Activated T-cell treated with anti-CD3 and anti-CD28 coated beads, Interleukin-2, amount 50 U/mL, for 4 hours (primary cell): ENCODE data around the gene CLDN6. TPM values are rescaled to one million over a fixed set of nuclear protein-coding genes. Genes with fewer than 3 reads are reported as not detected.

ENCODE experiments used
- ATAC-seq, 2 donors: fragments of 200-7000 bp; cut with Tn5 transposase; one replicate each; pipeline ENCODE4 v1.10.0; 2021
- DNase-seq: peaks from one replicate; pipeline ENCODE4 v3.0.0-alpha.2; 2020
- H3K27me3 Mint-ChIP-seq: one replicate; pipeline ENCODE4 v1.8.0; 2021; ENCODE audit warnings: low read depth, mixed read lengths
- H3K36me3 Mint-ChIP-seq: one replicate; pipeline ENCODE4 v1.8.0; 2022; ENCODE audit warnings: mixed read lengths; ENCODE audit not compliant: insufficient read depth
- H3K4me1 Mint-ChIP-seq: one replicate; pipeline ENCODE4 v1.8.0; 2021; ENCODE audit warnings: low read depth, mixed read lengths
- H3K4me3 Mint-ChIP-seq: one replicate; pipeline ENCODE4 v1.8.0; 2021; ENCODE audit warnings: mild to moderate bottlenecking, moderate library complexity, mixed read lengths
- H3K9me3 Mint-ChIP-seq: one replicate; pipeline ENCODE4 v1.8.0; 2021; ENCODE audit warnings: mixed read lengths
- total RNA-seq, 3 donors: library from RNA; stranded (reverse); gene quantifications; one replicate each; pipeline ENCODE4 v1.2.1, GENCODE V29; 2021

The CLDN6 gene
- total RNA-seq, 3 donors from 2014 or later, result 0.18 to 0.30 (median 0.22) TPM

- H3K9me3 Mint-ChIP-seq, result no peaks in the 10 kb centered on the region
- DNase-seq, result no peak
- H3K27me3 Mint-ChIP-seq, result peaks cover 8% of the 10 kb centered on the region
- no peak for ATAC-seq
- H3K4me3 Mint-ChIP-seq, result no peak overlapping the region
- peaks cover 33% of the 10 kb centered on the region for H3K4me1 Mint-ChIP-seq
- H3K36me3 Mint-ChIP-seq, result no peaks in the 10 kb centered on the region
Observed at GRCh38 chr16:3017344-3017743, 639 bp downstream of the CLDN6 start.

DNA sequence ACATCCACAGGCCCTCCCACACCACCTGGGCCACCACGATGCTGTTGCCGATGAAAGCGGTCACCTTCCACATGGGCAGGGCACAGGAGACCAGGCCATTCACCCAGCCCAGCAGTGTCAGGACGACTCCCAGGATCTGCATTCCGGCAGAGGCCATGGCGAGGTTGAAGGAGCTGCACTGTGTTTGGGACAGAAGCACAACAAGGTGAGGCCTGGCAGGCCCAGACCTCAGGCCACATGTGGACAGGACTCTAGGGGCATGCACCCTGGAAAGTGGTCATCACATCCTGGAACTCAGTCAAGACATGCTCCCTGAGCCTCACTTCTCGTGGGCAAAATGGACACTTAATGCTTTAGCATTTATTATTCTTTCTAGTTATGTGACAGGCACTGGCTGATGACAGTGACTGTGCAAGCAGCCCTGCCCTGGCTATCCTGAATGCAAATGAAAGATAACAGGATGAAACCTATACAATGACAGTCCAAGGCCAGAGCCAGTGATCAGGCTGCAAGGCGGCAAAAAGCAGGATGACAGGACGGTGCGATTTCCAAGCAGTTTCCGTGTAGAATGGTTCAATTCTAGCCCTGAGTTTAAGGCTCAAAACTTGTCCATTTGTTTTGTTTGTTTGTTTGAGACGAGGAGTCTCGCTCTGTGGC is 2.0 kb downstream of the CLDN6 start:
- Mint-ChIP-seq H3K36me3 (no peaks in the 10 kb centered on the region), H3K4me3 (no peak overlapping the region), H3K4me1 (peaks cover 21% of the 10 kb centered on the region), H3K9me3 (no peaks in the 10 kb centered on the region), H3K27me3 (peaks cover 8% of the 10 kb centered on the region)
- DNase-seq (no peak), ATAC-seq (no peak)

DNA sequence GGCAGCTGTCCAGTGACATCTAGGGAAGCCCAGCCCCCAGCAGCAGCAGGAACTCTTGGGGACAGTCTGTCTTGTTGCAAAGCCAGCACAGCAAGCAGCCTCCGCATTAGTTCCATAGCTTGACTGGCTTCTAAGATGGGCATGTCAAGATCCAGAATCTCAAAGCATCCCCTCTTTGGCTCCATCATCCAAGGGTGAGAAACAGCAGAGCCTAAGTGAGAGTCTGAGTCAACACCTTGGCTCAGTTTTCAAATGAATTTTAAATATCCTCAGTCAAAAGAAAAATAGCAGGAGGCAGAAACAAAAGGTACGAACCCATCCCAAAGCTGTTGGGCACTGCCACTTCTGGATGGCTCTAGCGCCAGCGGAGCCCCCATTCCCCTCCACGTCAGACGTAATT is 3.0 kb downstream of the CLDN6 start:
- DNase-seq (no peak), ATAC-seq (no peak)
- no peaks in the 10 kb centered on the region for H3K9me3 Mint-ChIP-seq
- H3K4me3 Mint-ChIP-seq, result no peak overlapping the region
- peaks cover 8% of the 10 kb centered on the region for H3K27me3 Mint-ChIP-seq
- peaks cover 16% of the 10 kb centered on the region for H3K4me1 Mint-ChIP-seq
- H3K36me3 Mint-ChIP-seq, result no peaks in the 10 kb centered on the region

GRCh38 chr16:3013998-3014690 is 3.8 kb downstream of the CLDN6 start:
- Mint-ChIP-seq H3K4me1 (peaks cover 10% of the 10 kb centered on the region), H3K36me3 (no peaks in the 10 kb centered on the region), H3K9me3 (no peaks in the 10 kb centered on the region), H3K27me3 (peaks cover 7% of the 10 kb centered on the region), H3K4me3 (no peak overlapping the region)
- DNase-seq, result no peak
- no peak for ATAC-seq

DNA sequence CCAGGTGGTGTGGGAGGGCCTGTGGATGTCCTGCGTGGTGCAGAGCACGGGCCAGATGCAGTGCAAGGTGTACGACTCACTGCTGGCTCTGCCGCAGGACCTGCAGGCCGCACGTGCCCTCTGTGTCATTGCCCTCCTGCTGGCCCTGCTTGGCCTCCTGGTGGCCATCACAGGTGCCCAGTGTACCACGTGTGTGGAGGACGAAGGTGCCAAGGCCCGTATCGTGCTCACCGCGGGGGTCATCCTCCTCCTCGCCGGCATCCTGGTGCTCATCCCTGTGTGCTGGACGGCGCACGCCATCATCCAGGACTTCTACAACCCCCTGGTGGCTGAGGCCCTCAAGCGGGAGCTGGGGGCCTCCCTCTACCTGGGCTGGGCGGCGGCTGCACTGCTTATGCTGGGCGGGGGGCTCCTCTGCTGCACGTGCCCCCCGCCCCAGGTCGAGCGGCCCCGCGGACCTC is 4.5 kb downstream of the CLDN6 start:
- Mint-ChIP-seq H3K4me1 (peaks cover 7% of the 10 kb centered on the region), H3K9me3 (no peaks in the 10 kb centered on the region), H3K36me3 (no peaks in the 10 kb centered on the region), H3K4me3 (no peak overlapping the region), H3K27me3 (peaks cover 7% of the 10 kb centered on the region)
- DNase-seq (no peak), ATAC-seq (no peak)

GRCh38 chr16:3012828-3013420 is 5.1 kb downstream of the CLDN6 start, which contains the start of gene CLDN9:
CLDN9 (plus strand) TSS chr16:3012923; CDS start chr16:3013363, 440 bp downstream.
- H3K4me1 Mint-ChIP-seq, result peaks cover 7% of the 10 kb centered on the region
- no peak within 1 kb of the TSS for H3K4me3 Mint-ChIP-seq
- DNase-seq (no peak), ATAC-seq (peak; percentile 49 to 56)
- H3K36me3 Mint-ChIP-seq, result no peaks in the 10 kb centered on the region
- no peaks in the 10 kb centered on the region for H3K9me3 Mint-ChIP-seq
- peaks cover 7% of the 10 kb centered on the region for H3K27me3 Mint-ChIP-seq

DNA sequence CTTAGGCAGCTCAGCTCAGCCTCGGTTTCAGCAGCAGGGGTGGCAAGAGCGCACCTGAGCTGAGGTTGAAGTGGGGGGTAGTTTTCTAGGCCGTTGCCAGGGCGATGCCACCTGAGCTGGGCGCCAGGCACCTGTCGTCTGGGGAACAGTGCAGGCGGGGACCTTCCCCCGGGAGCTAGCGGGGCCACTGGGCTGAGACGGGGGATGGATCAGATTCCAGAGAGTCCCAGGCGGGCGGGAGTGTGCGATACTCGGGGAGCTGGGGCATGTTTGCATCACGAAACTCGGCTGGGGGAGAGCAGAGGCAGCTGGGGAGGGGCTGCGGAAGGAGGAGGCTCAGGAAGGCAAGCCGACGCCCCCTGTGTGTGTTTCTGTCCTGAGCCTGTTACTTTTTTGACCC is 5.7 kb downstream of the CLDN6 start:
- Mint-ChIP-seq H3K9me3 (no peaks in the 10 kb centered on the region), H3K27me3 (peaks cover 7% of the 10 kb centered on the region), H3K4me1 (peaks cover 13% of the 10 kb centered on the region), H3K36me3 (no peaks in the 10 kb centered on the region), H3K4me3 (no peak overlapping the region)
- DNase-seq (no peak), ATAC-seq (no peak)

- H3K4me1 Mint-ChIP-seq, result peaks cover 20% of the 10 kb centered on the region
- no peak for ATAC-seq
Observed at GRCh38 chr16:3010510-3010909, 7.5 kb downstream of the CLDN6 start.

GRCh38 chr16:3009568-3010390 is 8.2 kb downstream of the CLDN6 start:
- H3K4me1 Mint-ChIP-seq, result peaks cover 23% of the 10 kb centered on the region
- no peaks in the 10 kb centered on the region for H3K36me3 Mint-ChIP-seq
- ATAC-seq, result no peak

More at GRCh38 chr16:3010510-3010909, 7.5 kb downstream of the CLDN6 start:
- Mint-ChIP-seq H3K4me3 (no peak overlapping the region), H3K9me3 (no peaks in the 10 kb centered on the region), H3K36me3 (no peaks in the 10 kb centered on the region), H3K27me3 (peaks cover 5% of the 10 kb centered on the region)
- no peak for DNase-seq

DNA sequence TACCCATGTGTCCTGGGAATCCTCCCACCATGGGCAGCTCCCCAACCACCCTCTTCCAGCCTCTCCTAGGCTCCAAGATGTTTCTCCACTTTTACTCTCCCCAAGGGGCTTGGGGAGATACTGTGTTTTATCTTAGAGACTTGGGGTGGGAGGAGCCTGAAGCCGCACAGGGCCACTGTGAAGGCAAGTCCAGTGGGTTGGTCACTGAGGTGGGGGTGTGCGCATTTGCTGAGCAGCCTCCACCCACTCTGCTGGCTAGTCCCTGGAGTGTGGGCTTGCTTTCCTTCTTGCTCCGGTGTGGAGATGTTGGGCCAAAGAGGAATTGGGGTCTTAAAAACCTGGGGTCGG is 9.3 kb downstream of the CLDN6 start:
- H3K27me3 Mint-ChIP-seq, result peaks cover 5% of the 10 kb centered on the region

More at GRCh38 chr16:3009568-3010390, 8.2 kb downstream of the CLDN6 start:
- Mint-ChIP-seq H3K9me3 (no peaks in the 10 kb centered on the region), H3K27me3 (peaks cover 8% of the 10 kb centered on the region), H3K4me3 (no peak overlapping the region)
- no peak for DNase-seq

GRCh38 chr16:3007957-3008689 is 9.9 kb downstream of the CLDN6 start:
- ATAC-seq (no peak), DNase-seq (peak; percentile 32)
- H3K9me3 Mint-ChIP-seq, result no peaks in the 10 kb centered on the region
- no peaks in the 10 kb centered on the region for H3K36me3 Mint-ChIP-seq
- peaks cover 24% of the 10 kb centered on the region for H3K4me1 Mint-ChIP-seq
- peak overlapping the region; percentile 21 for H3K4me3 Mint-ChIP-seq
- peaks cover 5% of the 10 kb centered on the region for H3K27me3 Mint-ChIP-seq

More for the DNA sequence above, 9.3 kb downstream of the CLDN6 start:
- Mint-ChIP-seq H3K36me3 (no peaks in the 10 kb centered on the region), H3K4me1 (peaks cover 24% of the 10 kb centered on the region), H3K9me3 (no peaks in the 10 kb centered on the region), H3K4me3 (no peak overlapping the region)
- DNase-seq, result no peak
- ATAC-seq, result no peak

GRCh38 chr16:3007059-3007956 is 10.7 kb downstream of the CLDN6 start:
- H3K4me1 Mint-ChIP-seq, result peaks cover 24% of the 10 kb centered on the region
- DNase-seq (no peak), ATAC-seq (no peak)
- no peaks in the 10 kb centered on the region for H3K9me3 Mint-ChIP-seq
- no peaks in the 10 kb centered on the region for H3K36me3 Mint-ChIP-seq
- H3K4me3 Mint-ChIP-seq, result peak overlapping the region; percentile 21
- peaks cover 5% of the 10 kb centered on the region for H3K27me3 Mint-ChIP-seq

DNA sequence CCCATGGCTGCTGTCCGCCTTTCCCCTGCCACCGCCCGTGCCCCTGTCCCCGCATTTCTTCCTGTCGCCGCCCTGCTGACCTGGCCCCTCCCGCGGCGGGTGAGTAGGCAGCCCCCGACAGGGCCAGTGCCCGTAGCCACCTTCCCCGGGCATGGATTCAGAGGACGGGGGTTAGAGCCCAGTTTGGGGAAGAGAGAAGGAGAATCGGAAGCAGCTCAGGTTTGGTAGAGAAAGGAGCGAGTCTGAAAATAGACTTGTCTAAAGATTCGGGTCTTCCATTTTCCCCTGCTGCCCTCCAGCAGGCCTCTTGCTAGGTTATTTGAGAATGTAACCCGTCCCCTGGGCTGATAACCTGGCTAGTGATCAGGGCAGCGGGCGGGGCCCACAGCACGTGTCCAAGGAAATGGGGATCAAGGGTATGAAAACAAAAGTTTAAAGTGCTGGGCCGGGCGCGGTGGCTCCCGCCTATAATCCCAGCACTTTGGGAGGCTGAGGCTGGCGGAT is 13.2 kb downstream of the CLDN6 start:
- no peaks in the 10 kb centered on the region for H3K36me3 Mint-ChIP-seq
- DNase-seq (no peak), ATAC-seq (no peak)
- H3K4me3 Mint-ChIP-seq, result peak overlapping the region; percentile 61
- peaks cover 8% of the 10 kb centered on the region for H3K27me3 Mint-ChIP-seq
- H3K9me3 Mint-ChIP-seq, result no peaks in the 10 kb centered on the region
- peaks cover 24% of the 10 kb centered on the region for H3K4me1 Mint-ChIP-seq
